A549 (cell line): Measurements from ENCODE around the gene RPAP3. TPM values are rescaled to one million over a fixed set of nuclear protein-coding genes. Genes with fewer than 3 reads are reported as not detected.

Source experiments
- ATAC-seq, 2 experiments: fragments of 200-7000 bp in 1 of 2; fragments of >200 bp in 1 of 2; cut with Nextera tagmentation in 1 of 2; cut with Tn5 transposase in 1 of 2; 3 replicates each; pipeline versions ENCODE4 v1.8.0 to v1.9.1; 2018 to 2020; ENCODE audit warnings: mild to moderate bottlenecking in 1 of 2, moderate library complexity in 1 of 2
- CTCF ChIA-PET: fragments of 300-600 bp; sonication (Branson Sonifier 250); formaldehyde crosslinking; extraction: SDS; loops from one replicate; lab custom pipeline; 2021; ENCODE audit warnings: antibody characterized with exemption, inconsistent platforms; lab: Yijun Ruan, JAX
- POLR2A ChIA-PET: fragments of 350-600 bp; formaldehyde crosslinking; extraction: SDS; loops from one replicate; lab custom pipeline; 2021; ENCODE audit warnings: antibody characterized with exemption, inconsistent platforms; lab: Yijun Ruan, JAX
- DNase-seq, 2 experiments: peaks; one replicate each; pipeline versions ENCODE4 v3.0.0 to v3.0.0-alpha.2; 2011 to 2016; ENCODE audit warnings: low read depth in 1 of 2, low spot score in 1 of 2
- FAIRE-seq: peaks from 2 replicates; lab custom pipeline; 2011; peaks lifted over from hg19 to GRCh38; lab: Jason Lieb, UNC
- H3K27ac ChIP-seq, 2 experiments: fragments of >200 bp; sonication (Bioruptor Twin); formaldehyde crosslinking; 3 replicates each; pipeline ENCODE4 v1.5.1; 2016 to 2017
- H3K4me1 ChIP-seq: fragments of >200 bp; sonication (Bioruptor Twin); formaldehyde crosslinking; 3 replicates; pipeline ENCODE4 v1.6.1; 2016
- H3K4me2 ChIP-seq: fragments of >200 bp; sonication (Bioruptor Twin); formaldehyde crosslinking; 3 replicates; pipeline ENCODE4 v1.6.1; 2016
- H3K4me3 ChIP-seq: fragments of >200 bp; sonication (Bioruptor Twin); formaldehyde crosslinking; 3 replicates; pipeline ENCODE4 v1.5.1; 2016
- H3K9me3 ChIP-seq: fragments of >200 bp; sonication (Bioruptor Twin); formaldehyde crosslinking; 3 replicates; pipeline ENCODE4 v1.6.1; 2016
- CBX2 ChIP-seq: fragments of 200-600 bp; sonication (generic); IDR thresholded peaks from 2 replicates; pipeline ENCODE4 v1.6.1; 2016; ENCODE audit warnings: low read depth, mild to moderate bottlenecking, borderline replicate concordance
- CEBPB ChIP-seq, 2 experiments: fragments of >200 bp in 1 of 2; sonication (Bioruptor Twin) in 1 of 2; formaldehyde crosslinking in 1 of 2; IDR thresholded peaks; 2 replicates each; pipeline ENCODE4 v1.6.1; 2012 to 2016
- CHD4 ChIP-seq: fragments of 200-600 bp; sonication (generic); IDR thresholded peaks from 2 replicates; pipeline ENCODE4 v1.6.1; 2016; ENCODE audit warnings: antibody characterized with exemption, mild to moderate bottlenecking, borderline replicate concordance
- E2F6 ChIP-seq: IDR thresholded peaks from 2 replicates; pipeline ENCODE4 v1.6.1; 2012; ENCODE audit warnings: low read depth, borderline replicate concordance
- ESRRA ChIP-seq: fragments of 150-350 bp; IDR thresholded peaks from 2 replicates; pipeline ENCODE4 v1.6.1; 2014; ENCODE audit warnings: mild to moderate bottlenecking, low read length, borderline replicate concordance
- MAFK ChIP-seq: fragments of 450-650 bp; IDR thresholded peaks from 2 replicates; pipeline ENCODE4 v1.6.1; 2014; ENCODE audit not compliant: partially characterized antibody
- NFE2L2 ChIP-seq: fragments of 150-350 bp; conservative IDR thresholded peaks from 2 replicates; pipeline ENCODE4 v1.6.1; 2014; ENCODE audit warnings: low read length
- NR3C1 ChIP-seq: fragments of >200 bp; sonication (Bioruptor Twin); formaldehyde crosslinking; IDR thresholded peaks from 3 replicates; pipeline ENCODE4 v1.6.1; 2017
- POLR2A ChIP-seq: IDR thresholded peaks from 2 replicates; pipeline ENCODE4 v1.6.1; 2012; ENCODE audit warnings: mild to moderate bottlenecking, low read length
- POLR2AphosphoS2 ChIP-seq: conservative IDR thresholded peaks from 2 replicates; pipeline ENCODE4 v1.6.1; 2012; ENCODE audit warnings: low read length, improper control_type of control experiment, inconsistent platforms
- RARB ChIP-seq: fragments of 250-450 bp; sonication (Bioruptor Pico); IDR thresholded peaks from 2 replicates; pipeline ENCODE4 v1.8.0; 2021; ENCODE audit warnings: mild to moderate bottlenecking, moderate library complexity
- SMC3 ChIP-seq: fragments of >200 bp; sonication (Bioruptor Twin); formaldehyde crosslinking; IDR thresholded peaks from 3 replicates; pipeline ENCODE4 v1.6.1; 2018; ENCODE audit warnings: inconsistent platforms
- SREBF2 ChIP-seq: fragments of 450-650 bp; IDR thresholded peaks from 2 replicates; pipeline ENCODE4 v1.6.1; 2014; ENCODE audit warnings: mild to moderate bottlenecking, moderate library complexity
- TFCP2L1 ChIP-seq: fragments of 250-450 bp; sonication (Bioruptor Pico); IDR thresholded peaks from 2 replicates; pipeline ENCODE4 v1.5.0; 2021; ENCODE audit warnings: mild to moderate bottlenecking
- ZFP36 ChIP-seq: fragments of 450-650 bp; IDR thresholded peaks from 2 replicates; pipeline ENCODE4 v1.6.1; 2014; ENCODE audit warnings: borderline replicate concordance; ENCODE audit not compliant: partially characterized antibody
- ZSCAN20 ChIP-seq: fragments of 250-450 bp; sonication (Bioruptor Pico); IDR thresholded peaks from 2 replicates; pipeline ENCODE4 v1.8.0; 2022; ENCODE audit warnings: mild to moderate bottlenecking, moderate library complexity
- WGBS: methylation state at CpG from one replicate; pipeline ENCODE4 v1.1.6; 2017; ENCODE audit errors: missing lambda C conversion rate; 5-methylcytosine and 5-hydroxymethylcytosine counted together
- polyA plus RNA-seq, 4 experiments: library from polyadenylated mRNA; depleted of rRNA in 3 of 4; stranded (reverse); fragments of >200 nt; fragmentation: RNase III in 1 of 4; extraction: RNeasy Plus Mini Kit Qiagen cat#74134 plus additional on column Dnase treatment in 1 of 4; gene quantifications; 2 replicates in 3 of 4; 3 replicates in 1 of 4; pipeline ENCODE4 v1.2.3, GENCODE V29; 2011 to 2017
- TF ChIP-seq, protein P1 (sequence below): fragments of >200 bp; sonication (Bioruptor Twin); formaldehyde crosslinking; IDR thresholded peaks from 2 replicates; pipeline ENCODE4 v1.6.1; 2016
- TF ChIP-seq, protein P2 (sequence below): fragments of >200 bp; sonication (Bioruptor Twin); formaldehyde crosslinking; IDR thresholded peaks from 3 replicates; pipeline ENCODE4 v1.6.1; 2016
- TF ChIP-seq, protein P3 (sequence below): fragments of 250-450 bp; sonication (Bioruptor Pico); IDR thresholded peaks from 2 replicates; pipeline ENCODE4 v1.5.0; 2020; ENCODE audit warnings: low read depth, mild to moderate bottlenecking, moderate library complexity
- TF ChIP-seq, protein P4 (sequence below): fragments of 150-350 bp; IDR thresholded peaks from 2 replicates; pipeline ENCODE4 v1.6.1; 2014; ENCODE audit warnings: low read depth, mild to moderate bottlenecking, low read length
- TF ChIP-seq, protein P5 (sequence below): fragments of >200 bp; sonication (Bioruptor Twin); formaldehyde crosslinking; IDR thresholded peaks from 3 replicates; pipeline ENCODE4 v1.5.1; 2016

The RPAP3 gene
- polyA plus RNA-seq, 2 of the 4 experiments (the other 2 are of a cell fraction): 51.6 to 74.6 TPM

DNA sequence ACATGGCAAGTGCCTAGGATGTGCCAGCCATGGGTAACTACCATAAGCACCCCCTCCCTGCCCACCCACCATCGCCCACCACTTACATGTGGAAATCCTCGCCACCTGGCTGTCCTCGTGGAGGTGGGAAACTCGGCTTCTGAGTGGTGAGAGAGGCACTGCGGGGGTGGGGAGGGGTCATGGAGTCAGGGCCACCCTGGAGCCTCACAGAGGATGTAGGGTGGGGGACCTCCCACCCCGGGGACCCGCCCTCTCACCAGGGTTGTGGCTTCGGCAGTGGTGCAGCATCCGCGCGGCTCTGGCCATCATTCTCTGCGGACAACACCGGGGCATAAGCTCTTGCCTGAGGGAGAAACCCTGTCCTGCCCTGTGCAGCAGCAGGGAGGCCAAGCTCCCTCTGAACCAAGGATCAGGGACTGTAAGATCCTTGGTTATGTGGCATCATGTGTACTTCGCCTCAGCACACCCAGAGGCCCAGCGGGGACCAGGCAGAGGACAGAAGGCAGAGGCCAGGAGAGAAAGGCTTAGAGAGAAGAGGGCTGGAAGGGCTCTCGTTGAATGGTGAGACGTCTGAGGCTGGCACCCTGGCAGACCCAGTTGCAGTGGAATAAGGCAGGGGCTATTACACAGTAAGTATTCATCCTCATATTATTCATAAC, 32.2 kb upstream of the RPAP3 start:
- Histone ChIP-seq H3K4me2 (no peak overlapping the region), H3K27ac (no peak overlapping the region), H3K4me3 (no peak overlapping the region), H3K9me3 (no peaks in the 10 kb centered on the region), H3K4me1 (peaks cover 8% of the 10 kb centered on the region)
- no peak for DNase-seq
- FAIRE-seq: no peak
- no peak for ATAC-seq
- POLR2A ChIA-PET: no interaction called here
- TF ChIP-seq TFCP2L1 (CRISPR knock-in tag) (no peak), POLR2A (no peak), SMC3 (no peak), CEBPB (IDR thresholded peaks at IDR 0.05) (no peak), RARB (CRISPR knock-in tag) (no peak), ZSCAN20 (no peak), CBX2 (no peak), E2F6 (no peak), CHD4 (no peak)
- TF ChIP-seq, protein P1, sequence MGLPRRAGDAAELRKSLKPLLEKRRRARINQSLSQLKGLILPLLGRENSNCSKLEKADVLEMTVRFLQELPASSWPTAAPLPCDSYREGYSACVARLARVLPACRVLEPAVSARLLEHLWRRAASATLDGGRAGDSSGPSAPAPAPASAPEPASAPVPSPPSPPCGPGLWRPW: no peak
- TF ChIP-seq, protein P2, sequence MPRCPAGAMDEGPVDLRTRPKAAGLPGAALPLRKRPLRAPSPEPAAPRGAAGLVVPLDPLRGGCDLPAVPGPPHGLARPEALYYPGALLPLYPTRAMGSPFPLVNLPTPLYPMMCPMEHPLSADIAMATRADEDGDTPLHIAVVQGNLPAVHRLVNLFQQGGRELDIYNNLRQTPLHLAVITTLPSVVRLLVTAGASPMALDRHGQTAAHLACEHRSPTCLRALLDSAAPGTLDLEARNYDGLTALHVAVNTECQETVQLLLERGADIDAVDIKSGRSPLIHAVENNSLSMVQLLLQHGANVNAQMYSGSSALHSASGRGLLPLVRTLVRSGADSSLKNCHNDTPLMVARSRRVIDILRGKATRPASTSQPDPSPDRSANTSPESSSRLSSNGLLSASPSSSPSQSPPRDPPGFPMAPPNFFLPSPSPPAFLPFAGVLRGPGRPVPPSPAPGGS: no peak
- TF ChIP-seq, protein P3, sequence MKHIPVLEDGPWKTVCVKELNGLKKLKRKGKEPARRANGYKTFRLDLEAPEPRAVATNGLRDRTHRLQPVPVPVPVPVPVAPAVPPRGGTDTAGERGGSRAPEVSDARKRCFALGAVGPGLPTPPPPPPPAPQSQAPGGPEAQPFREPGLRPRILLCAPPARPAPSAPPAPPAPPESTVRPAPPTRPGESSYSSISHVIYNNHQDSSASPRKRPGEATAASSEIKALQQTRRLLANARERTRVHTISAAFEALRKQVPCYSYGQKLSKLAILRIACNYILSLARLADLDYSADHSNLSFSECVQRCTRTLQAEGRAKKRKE (CRISPR knock-in tag): no peak
- 75% methylated on average over 7 of the region's 17 CpGs for WGBS
- CTCF ChIA-PET: interaction anchor here (3.5 to 43.9 kb wide), 6 partner anchors 10 to 100 kb away, joined by 25 to 1399 read pairs (median 269); partner anchors contain the start of genes ENDOU, RAPGEF3 and SLC48A1

- ChIA-PET CTCF (interaction anchor here (0.6 to 43.9 kb wide), 9 partner anchors 9 to 212 kb away, joined by 3 to 1399 read pairs (median 13); partner anchors contain the start of genes ENDOU and SLC48A1), POLR2A (no interaction called here)
- Histone ChIP-seq H3K4me3 (no peak overlapping the region), H3K27ac (no peak overlapping the region), H3K4me2 (no peak overlapping the region), H3K4me1 (peaks cover 8% of the 10 kb centered on the region), H3K9me3 (no peaks in the 10 kb centered on the region)
- TF ChIP-seq CHD4 (no peak), NR3C1 (no peak), NFE2L2 (no peak), POLR2AphosphoS2 (no peak), SREBF2 (no peak), ZFP36 (no peak), ESRRA (no peak), MAFK (no peak)
- TF ChIP-seq, protein P4, sequence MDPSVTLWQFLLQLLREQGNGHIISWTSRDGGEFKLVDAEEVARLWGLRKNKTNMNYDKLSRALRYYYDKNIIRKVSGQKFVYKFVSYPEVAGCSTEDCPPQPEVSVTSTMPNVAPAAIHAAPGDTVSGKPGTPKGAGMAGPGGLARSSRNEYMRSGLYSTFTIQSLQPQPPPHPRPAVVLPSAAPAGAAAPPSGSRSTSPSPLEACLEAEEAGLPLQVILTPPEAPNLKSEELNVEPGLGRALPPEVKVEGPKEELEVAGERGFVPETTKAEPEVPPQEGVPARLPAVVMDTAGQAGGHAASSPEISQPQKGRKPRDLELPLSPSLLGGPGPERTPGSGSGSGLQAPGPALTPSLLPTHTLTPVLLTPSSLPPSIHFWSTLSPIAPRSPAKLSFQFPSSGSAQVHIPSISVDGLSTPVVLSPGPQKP: no peak
- TF ChIP-seq, protein P5, sequence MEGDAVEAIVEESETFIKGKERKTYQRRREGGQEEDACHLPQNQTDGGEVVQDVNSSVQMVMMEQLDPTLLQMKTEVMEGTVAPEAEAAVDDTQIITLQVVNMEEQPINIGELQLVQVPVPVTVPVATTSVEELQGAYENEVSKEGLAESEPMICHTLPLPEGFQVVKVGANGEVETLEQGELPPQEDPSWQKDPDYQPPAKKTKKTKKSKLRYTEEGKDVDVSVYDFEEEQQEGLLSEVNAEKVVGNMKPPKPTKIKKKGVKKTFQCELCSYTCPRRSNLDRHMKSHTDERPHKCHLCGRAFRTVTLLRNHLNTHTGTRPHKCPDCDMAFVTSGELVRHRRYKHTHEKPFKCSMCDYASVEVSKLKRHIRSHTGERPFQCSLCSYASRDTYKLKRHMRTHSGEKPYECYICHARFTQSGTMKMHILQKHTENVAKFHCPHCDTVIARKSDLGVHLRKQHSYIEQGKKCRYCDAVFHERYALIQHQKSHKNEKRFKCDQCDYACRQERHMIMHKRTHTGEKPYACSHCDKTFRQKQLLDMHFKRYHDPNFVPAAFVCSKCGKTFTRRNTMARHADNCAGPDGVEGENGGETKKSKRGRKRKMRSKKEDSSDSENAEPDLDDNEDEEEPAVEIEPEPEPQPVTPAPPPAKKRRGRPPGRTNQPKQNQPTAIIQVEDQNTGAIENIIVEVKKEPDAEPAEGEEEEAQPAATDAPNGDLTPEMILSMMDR: no peak
- WGBS: 71% methylated on average over 19 of the region's 19 CpGs
- ATAC-seq (peak in 1 of 2 experiments; percentile 18; a peak in 2 of 6 replicates), DNase-seq (no peak), FAIRE-seq (no peak)
Observed at GRCh38 chr12:47736877-47737676, 31.2 kb upstream of the RPAP3 start.
